SU-DHL-6 (cell line): ENCODE data around the gene DRC1.

Source experiments
- EZH2phosphoT487 ChIP-seq: fragments of 200-600 bp; sonication (generic), shearing (Covaris generic); conservative IDR thresholded peaks from 2 replicates; pipeline ENCODE4 v1.6.1; 2018; ENCODE audit warnings: mild to moderate bottlenecking, antibody characterized with exemption, low read length, moderate library complexity, mixed read lengths
- TF ChIP-seq, protein P1 (sequence below): fragments of 200-600 bp; sonication (generic); IDR thresholded peaks from one replicate; pipeline ENCODE4 v1.5.1; 2017; ENCODE audit warnings: antibody characterized with exemption, mild to moderate bottlenecking, low read length, moderate library complexity; ENCODE audit not compliant: insufficient read depth, poor library complexity, severe bottlenecking

DNA sequence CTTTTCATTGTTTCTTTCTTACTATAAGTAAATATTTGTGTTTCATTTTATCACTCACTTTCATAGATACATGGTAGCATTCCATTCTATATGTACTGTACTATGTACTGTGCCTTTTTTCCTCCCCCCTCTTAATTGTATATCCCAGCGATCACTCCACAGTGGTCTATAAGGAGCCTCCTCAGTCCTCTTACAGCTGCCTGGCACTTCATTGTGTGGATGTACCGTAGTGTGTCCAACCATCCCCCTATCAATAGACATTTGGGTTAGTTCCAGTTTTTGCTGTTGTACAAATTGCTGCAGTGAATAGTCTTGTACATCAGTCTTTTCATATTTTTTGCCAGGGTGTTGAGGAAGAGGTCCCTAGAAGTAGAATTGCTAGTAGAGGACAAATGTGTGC is 21.4 kb upstream of the DRC1 start:
- TF ChIP-seq, protein P1, sequence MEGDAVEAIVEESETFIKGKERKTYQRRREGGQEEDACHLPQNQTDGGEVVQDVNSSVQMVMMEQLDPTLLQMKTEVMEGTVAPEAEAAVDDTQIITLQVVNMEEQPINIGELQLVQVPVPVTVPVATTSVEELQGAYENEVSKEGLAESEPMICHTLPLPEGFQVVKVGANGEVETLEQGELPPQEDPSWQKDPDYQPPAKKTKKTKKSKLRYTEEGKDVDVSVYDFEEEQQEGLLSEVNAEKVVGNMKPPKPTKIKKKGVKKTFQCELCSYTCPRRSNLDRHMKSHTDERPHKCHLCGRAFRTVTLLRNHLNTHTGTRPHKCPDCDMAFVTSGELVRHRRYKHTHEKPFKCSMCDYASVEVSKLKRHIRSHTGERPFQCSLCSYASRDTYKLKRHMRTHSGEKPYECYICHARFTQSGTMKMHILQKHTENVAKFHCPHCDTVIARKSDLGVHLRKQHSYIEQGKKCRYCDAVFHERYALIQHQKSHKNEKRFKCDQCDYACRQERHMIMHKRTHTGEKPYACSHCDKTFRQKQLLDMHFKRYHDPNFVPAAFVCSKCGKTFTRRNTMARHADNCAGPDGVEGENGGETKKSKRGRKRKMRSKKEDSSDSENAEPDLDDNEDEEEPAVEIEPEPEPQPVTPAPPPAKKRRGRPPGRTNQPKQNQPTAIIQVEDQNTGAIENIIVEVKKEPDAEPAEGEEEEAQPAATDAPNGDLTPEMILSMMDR: no peak
- no peak for TF ChIP-seq EZH2phosphoT487
